B cell (primary cell): ENCODE measurements around the gene PARN.

Source experiments
- CTCF ChIP-seq: fragments of 200-600 bp; IDR thresholded peaks from one replicate; pipeline ENCODE4 v1.8.0; 2022; ENCODE audit warnings: antibody characterized with exemption, mild to moderate bottlenecking
- EZH2 ChIP-seq: IDR thresholded peaks from 2 replicates; pipeline ENCODE4 v1.6.1; 2012; ENCODE audit warnings: borderline replicate concordance, low read depth, mild to moderate bottlenecking, moderate library complexity, low read length; ENCODE audit not compliant: insufficient read depth, poor library complexity, severe bottlenecking

- TF ChIP-seq CTCF (no peak), EZH2 (no peak)
Measured at GRCh38 chr16:14462811-14463210, 167.2 kb downstream of the PARN start.
